Peyer's patch (tissue), 4 donors: ENCODE measurements around the gene OLFM3.

Source experiments
- POLR2A ChIP-seq, 2 donors: fragments of 450-650 bp; IDR thresholded peaks; one replicate each; pipeline ENCODE4 v1.5.1; 2017; ENCODE audit warnings: antibody characterized with exemption in 2 of 2, mild to moderate bottlenecking in 2 of 2, moderate library complexity in 2 of 2
- TF ChIP-seq, protein P1 (sequence below), 6 experiments: fragments of 450-650 bp in 4 of 6; fragments of 200-600 bp in 2 of 6; sonication (generic) in 1 of 6; IDR thresholded peaks; one replicate each; pipeline ENCODE4 v1.5.1; 2017 to 2019; ENCODE audit warnings: antibody characterized with exemption in 6 of 6, mild to moderate bottlenecking in 3 of 6, moderate library complexity in 1 of 6

DNA sequence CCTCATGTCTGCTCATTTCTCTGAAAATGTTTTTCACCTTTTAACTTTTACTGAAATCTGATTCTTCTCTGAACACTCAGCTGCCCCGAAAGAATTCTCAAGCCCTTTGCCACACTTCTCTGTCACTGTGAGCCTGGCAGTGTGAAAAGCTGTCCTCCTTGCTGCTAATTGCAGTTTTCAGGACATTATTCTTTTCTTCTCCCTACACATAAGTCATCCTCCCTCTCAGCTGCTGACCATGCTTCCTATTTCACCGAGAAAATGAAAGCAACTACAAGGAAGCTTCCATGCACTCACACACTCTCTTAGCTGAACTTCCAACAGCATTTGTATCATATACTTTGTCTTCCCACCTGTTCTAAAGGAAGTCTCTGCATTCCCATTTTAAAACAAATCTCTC, 15.8 kb downstream of the OLFM3 start:
- TF ChIP-seq, protein P1, sequence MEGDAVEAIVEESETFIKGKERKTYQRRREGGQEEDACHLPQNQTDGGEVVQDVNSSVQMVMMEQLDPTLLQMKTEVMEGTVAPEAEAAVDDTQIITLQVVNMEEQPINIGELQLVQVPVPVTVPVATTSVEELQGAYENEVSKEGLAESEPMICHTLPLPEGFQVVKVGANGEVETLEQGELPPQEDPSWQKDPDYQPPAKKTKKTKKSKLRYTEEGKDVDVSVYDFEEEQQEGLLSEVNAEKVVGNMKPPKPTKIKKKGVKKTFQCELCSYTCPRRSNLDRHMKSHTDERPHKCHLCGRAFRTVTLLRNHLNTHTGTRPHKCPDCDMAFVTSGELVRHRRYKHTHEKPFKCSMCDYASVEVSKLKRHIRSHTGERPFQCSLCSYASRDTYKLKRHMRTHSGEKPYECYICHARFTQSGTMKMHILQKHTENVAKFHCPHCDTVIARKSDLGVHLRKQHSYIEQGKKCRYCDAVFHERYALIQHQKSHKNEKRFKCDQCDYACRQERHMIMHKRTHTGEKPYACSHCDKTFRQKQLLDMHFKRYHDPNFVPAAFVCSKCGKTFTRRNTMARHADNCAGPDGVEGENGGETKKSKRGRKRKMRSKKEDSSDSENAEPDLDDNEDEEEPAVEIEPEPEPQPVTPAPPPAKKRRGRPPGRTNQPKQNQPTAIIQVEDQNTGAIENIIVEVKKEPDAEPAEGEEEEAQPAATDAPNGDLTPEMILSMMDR (IDR thresholded peaks at IDR 0.05): no peak
- TF ChIP-seq POLR2A (IDR thresholded peaks at IDR 0.05): no peak
